ENCODE data around the gene TCF4. TPM values are rescaled to one million over a fixed set of nuclear protein-coding genes. Genes with fewer than 3 reads are reported as not detected.

TCF4 gene
- total RNA-seq, 1 experiment from 2014 or later: 0.42 TPM

DNA sequence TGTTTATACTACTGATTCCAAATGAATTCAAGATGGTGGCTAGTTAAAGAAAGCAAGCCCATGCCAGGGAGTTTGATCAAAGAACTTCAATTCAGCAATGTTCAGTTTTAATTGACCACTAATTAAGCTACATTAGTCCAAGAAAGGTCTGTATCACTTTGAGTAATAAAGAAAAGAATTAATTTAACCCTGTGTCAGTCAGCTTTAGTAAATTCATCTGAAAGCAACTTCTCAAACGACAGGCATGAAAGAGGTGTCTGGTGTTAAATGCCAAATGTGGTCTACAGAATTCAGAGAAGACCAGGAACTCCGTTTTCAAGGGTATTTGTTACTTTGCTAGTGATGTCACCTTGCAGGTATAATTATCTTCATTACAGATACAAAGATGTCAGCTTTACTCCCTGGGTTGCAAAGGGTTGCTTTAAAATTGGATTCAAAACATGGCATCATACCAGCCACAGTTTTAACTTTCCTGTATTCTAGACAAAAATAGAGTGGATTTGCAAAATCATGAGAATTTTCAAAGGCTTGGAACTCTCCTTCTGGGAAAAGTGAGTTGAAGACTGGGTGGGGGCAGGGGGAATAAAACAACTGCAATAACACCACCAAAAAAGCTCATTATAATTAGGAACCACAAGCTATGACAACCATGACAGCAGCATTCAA lies 281.5 kb downstream of the TCF4 start (continued):
- TF ChIP-seq, protein P1, sequence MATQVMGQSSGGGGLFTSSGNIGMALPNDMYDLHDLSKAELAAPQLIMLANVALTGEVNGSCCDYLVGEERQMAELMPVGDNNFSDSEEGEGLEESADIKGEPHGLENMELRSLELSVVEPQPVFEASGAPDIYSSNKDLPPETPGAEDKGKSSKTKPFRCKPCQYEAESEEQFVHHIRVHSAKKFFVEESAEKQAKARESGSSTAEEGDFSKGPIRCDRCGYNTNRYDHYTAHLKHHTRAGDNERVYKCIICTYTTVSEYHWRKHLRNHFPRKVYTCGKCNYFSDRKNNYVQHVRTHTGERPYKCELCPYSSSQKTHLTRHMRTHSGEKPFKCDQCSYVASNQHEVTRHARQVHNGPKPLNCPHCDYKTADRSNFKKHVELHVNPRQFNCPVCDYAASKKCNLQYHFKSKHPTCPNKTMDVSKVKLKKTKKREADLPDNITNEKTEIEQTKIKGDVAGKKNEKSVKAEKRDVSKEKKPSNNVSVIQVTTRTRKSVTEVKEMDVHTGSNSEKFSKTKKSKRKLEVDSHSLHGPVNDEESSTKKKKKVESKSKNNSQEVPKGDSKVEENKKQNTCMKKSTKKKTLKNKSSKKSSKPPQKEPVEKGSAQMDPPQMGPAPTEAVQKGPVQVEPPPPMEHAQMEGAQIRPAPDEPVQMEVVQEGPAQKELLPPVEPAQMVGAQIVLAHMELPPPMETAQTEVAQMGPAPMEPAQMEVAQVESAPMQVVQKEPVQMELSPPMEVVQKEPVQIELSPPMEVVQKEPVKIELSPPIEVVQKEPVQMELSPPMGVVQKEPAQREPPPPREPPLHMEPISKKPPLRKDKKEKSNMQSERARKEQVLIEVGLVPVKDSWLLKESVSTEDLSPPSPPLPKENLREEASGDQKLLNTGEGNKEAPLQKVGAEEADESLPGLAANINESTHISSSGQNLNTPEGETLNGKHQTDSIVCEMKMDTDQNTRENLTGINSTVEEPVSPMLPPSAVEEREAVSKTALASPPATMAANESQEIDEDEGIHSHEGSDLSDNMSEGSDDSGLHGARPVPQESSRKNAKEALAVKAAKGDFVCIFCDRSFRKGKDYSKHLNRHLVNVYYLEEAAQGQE (IDR thresholded peaks at IDR 0.05; ENCODE audit: low read depth): no peak
- TF ChIP-seq, protein P2, sequence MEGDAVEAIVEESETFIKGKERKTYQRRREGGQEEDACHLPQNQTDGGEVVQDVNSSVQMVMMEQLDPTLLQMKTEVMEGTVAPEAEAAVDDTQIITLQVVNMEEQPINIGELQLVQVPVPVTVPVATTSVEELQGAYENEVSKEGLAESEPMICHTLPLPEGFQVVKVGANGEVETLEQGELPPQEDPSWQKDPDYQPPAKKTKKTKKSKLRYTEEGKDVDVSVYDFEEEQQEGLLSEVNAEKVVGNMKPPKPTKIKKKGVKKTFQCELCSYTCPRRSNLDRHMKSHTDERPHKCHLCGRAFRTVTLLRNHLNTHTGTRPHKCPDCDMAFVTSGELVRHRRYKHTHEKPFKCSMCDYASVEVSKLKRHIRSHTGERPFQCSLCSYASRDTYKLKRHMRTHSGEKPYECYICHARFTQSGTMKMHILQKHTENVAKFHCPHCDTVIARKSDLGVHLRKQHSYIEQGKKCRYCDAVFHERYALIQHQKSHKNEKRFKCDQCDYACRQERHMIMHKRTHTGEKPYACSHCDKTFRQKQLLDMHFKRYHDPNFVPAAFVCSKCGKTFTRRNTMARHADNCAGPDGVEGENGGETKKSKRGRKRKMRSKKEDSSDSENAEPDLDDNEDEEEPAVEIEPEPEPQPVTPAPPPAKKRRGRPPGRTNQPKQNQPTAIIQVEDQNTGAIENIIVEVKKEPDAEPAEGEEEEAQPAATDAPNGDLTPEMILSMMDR (IDR thresholded peaks at IDR 0.05 in 2 of 3, conservative IDR thresholded peaks at IDR 0.05 in 1 of 3; ENCODE audit: borderline replicate concordance in 1 of 3, insufficient read depth in 1 of 3, low read depth in 2 of 3, low read length in 2 of 3): no peak
- TF ChIP-seq POLR2AphosphoS5 (IDR thresholded peaks at IDR 0.05; ENCODE audit: low read depth, low read length): no peak
- no peak for TF ChIP-seq ZFX (IDR thresholded peaks at IDR 0.05)
- no peak for TF ChIP-seq CEBPB (IDR thresholded peaks at IDR 0.05; ENCODE audit: low read depth)
- no peak for TF ChIP-seq JUND (IDR thresholded peaks at IDR 0.05)

DNA sequence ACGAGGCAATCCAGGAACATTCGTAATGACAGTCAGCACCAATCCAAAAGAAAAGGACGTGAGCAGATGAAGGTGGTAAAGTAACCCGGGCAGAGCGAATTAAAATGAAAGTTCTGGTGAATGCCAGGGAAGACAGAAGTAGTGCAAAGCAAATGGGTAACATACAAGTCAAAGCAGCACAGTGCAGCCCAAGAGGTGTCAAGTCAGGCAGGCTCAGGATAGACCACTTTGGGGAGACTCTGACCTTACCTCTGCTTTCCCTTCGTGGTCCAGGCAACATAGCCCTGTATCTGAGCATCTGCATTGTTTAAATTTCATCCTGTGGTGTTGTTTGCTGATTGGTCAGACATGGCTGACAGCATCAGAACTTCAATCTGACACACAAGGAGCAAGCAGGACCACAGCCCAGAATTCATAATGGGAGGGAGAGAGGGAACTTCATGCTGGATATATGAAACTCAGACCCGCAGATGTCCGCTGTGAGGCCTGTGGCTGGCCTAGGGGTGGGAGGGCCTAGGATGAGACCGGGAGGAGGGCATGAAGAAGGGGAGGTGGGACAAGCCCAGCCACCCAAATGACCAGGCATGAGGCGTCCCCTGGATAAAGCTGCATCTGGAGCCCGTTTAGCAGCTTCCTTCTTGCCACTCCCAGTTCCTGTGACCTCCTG lies 285.7 kb downstream of the TCF4 start:
- no peak overlapping the region for H3K9ac ChIP-seq (ENCODE audit: low read length)
- no peak overlapping the region for H3K4me2 ChIP-seq (ENCODE audit: low read length)
- ChIA-PET POLR2A (no interaction called here), CTCF (no interaction called here), RAD21 (ENCODE audit: low non-redundant PET in 1 of 2, low total read pairs in 2 of 2, uncharacterized antibody in 2 of 2, unreplicated experiment in 2 of 2) (no interaction called here)
- no peaks in the 10 kb centered on the region for H3K9me2 ChIP-seq (ENCODE audit: insufficient read depth)
- TF ChIP-seq, protein P3, sequence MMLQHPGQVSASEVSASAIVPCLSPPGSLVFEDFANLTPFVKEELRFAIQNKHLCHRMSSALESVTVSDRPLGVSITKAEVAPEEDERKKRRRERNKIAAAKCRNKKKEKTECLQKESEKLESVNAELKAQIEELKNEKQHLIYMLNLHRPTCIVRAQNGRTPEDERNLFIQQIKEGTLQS (IDR thresholded peaks at IDR 0.05): no peak
- TF ChIP-seq JUND (IDR thresholded peaks at IDR 0.05) (no peak), SP1 (IDR thresholded peaks at IDR 0.05; ENCODE audit: low read depth) (no peak), CBX3 (IDR thresholded peaks at IDR 0.05; ENCODE audit: low read depth) (no peak), ZNF274 (IDR thresholded peaks at IDR 0.05; ENCODE audit: low read depth, low read length) (no peak), SRF (IDR thresholded peaks at IDR 0.05; ENCODE audit: low read depth) (no peak), POLR2AphosphoS5 (IDR thresholded peaks at IDR 0.05; ENCODE audit: low read depth, low read length) (no peak), FOSL1 (IDR thresholded peaks at IDR 0.05; ENCODE audit: low read depth) (no peak), EGR1 (IDR thresholded peaks at IDR 0.05; ENCODE audit: low read depth) (no peak), EZH2 (IDR thresholded peaks at IDR 0.05) (no peak)
- TF ChIP-seq, protein P2 (IDR thresholded peaks at IDR 0.05 in 2 of 3, conservative IDR thresholded peaks at IDR 0.05 in 1 of 3; ENCODE audit: borderline replicate concordance in 1 of 3, insufficient read depth in 1 of 3, low read depth in 2 of 3, low read length in 2 of 3): no peak
- TF ChIP-seq, protein P4, sequence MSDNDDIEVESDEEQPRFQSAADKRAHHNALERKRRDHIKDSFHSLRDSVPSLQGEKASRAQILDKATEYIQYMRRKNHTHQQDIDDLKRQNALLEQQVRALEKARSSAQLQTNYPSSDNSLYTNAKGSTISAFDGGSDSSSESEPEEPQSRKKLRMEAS (IDR thresholded peaks at IDR 0.05): no peak
- no peaks in the 10 kb centered on the region for H3K9me3 ChIP-seq (ENCODE audit: control insufficient read depth in 1 of 2, insufficient read depth in 1 of 2, low read depth in 1 of 2, low read length in 2 of 2)
- H3K79me2 ChIP-seq (ENCODE audit: insufficient read depth, low read length): no peaks in the 10 kb centered on the region
- no peaks in the 10 kb centered on the region for H4K20me1 ChIP-seq (ENCODE audit: insufficient read depth)
- BruUV-seq (replicated peaks): no TSS peak
- intact Hi-C loops (cut with micrococcal nuclease): no loop called here
- no peak overlapping the region for H3K4me3 ChIP-seq (replicated peaks in 1 of 2; ENCODE audit: low read depth in 1 of 2, low read length in 2 of 2)
- DNase-seq (ENCODE audit: low read depth, low spot score): no peak
- no peaks in the 10 kb centered on the region; the same call in 1 of the 2 replicates for H3K27me3 ChIP-seq (ENCODE audit: insufficient read depth, low read length)
- no peaks in the 10 kb centered on the region for H3K4me1 ChIP-seq (ENCODE audit: control insufficient read depth in 1 of 2, insufficient read depth in 2 of 2, low read length in 2 of 2)
- H2AFZ ChIP-seq (ENCODE audit: low read depth, low read length, poor library complexity, severe bottlenecking): no peak overlapping the region
- no peaks in the 10 kb centered on the region for H3K36me3 ChIP-seq (ENCODE audit: control insufficient read depth in 1 of 2, insufficient read depth in 2 of 2, low read length in 2 of 2)
- ATAC-seq: no peak
- no peak overlapping the region for H3K27ac ChIP-seq (ENCODE audit: low read depth, low read length)
